H1 (cell line): Measurements from ENCODE around the gene NME3. TPM values are rescaled to one million over a fixed set of nuclear protein-coding genes. Genes with fewer than 3 reads are reported as not detected.

ENCODE experiments used
- CTCF ChIA-PET: fragments of 300-600 bp; sonication (Branson Sonifier 250); formaldehyde crosslinking; loops from one replicate; lab custom pipeline; 2021; ENCODE audit not compliant: partially characterized antibody; lab: Charles Lee
- POLR2A ChIA-PET: fragments of 300-600 bp; sonication (Branson Sonifier 250); formaldehyde crosslinking; loops from one replicate; lab custom pipeline; 2021; ENCODE audit warnings: inconsistent platforms; ENCODE audit not compliant: partially characterized antibody; lab: Charles Lee
- DNase-seq, 2 experiments: peaks; one replicate each; pipeline versions ENCODE4 v3.0.0 to v3.0.0-alpha.2; 2010 to 2022; ENCODE audit warnings: low spot score in 2 of 2, low read depth in 1 of 2, mixed read lengths in 1 of 2
- FAIRE-seq: peaks from 2 replicates; lab custom pipeline; 2011; peaks lifted over from hg19 to GRCh38; lab: Jason Lieb, UNC
- H2AFZ ChIP-seq: 2 replicates; pipeline ENCODE4 v1.8.1; 2012; ENCODE audit warnings: low read length, inconsistent platforms
- H2AK5ac ChIP-seq: 2 replicates; pipeline ENCODE4 v1.6.1; 2013; ENCODE audit warnings: low read depth, low read length
- H2BK120ac ChIP-seq: replicated peaks from 2 replicates; pipeline ENCODE3; 2013; ENCODE audit warnings: low read depth, low read length, inconsistent platforms
- H2BK12ac ChIP-seq: 2 replicates; pipeline ENCODE4 v1.6.1; 2013; ENCODE audit warnings: low read depth, low read length
- H2BK15ac ChIP-seq: 2 replicates; pipeline ENCODE4 v1.6.1; 2013; ENCODE audit warnings: low read length
- H2BK20ac ChIP-seq: 2 replicates; pipeline ENCODE4 v1.6.1; 2013; ENCODE audit warnings: low read length
- H2BK5ac ChIP-seq: 2 replicates; pipeline ENCODE4 v1.6.1; 2013; ENCODE audit warnings: low read depth, low read length
- H3K14ac ChIP-seq: 2 replicates; pipeline ENCODE4 v1.6.1; 2013; ENCODE audit warnings: inconsistent platforms; ENCODE audit not compliant: insufficient read length
- H3K18ac ChIP-seq: 2 replicates; pipeline ENCODE4 v1.6.1; 2013; ENCODE audit warnings: low read length; ENCODE audit errors: extremely low read depth
- H3K23ac ChIP-seq: 2 replicates; pipeline ENCODE4 v1.6.1; 2013; ENCODE audit warnings: inconsistent platforms; ENCODE audit not compliant: insufficient read length
- H3K23me2 ChIP-seq: 2 replicates; pipeline ENCODE4 v1.6.1; 2013; ENCODE audit warnings: low read depth, low read length
- H3K27ac ChIP-seq: 2 replicates; pipeline ENCODE4 v1.6.1; 2011; ENCODE audit warnings: low read depth, low read length, inconsistent platforms
- H3K27me3 ChIP-seq, 4 experiments: replicated peaks in 1 of 4; 1 replicate in 1 of 4; 2 replicates in 3 of 4; pipeline versions ENCODE4 v1.6.1 to v1.8.1; 2011 to 2013; ENCODE audit warnings: low read length in 3 of 4, mild to moderate bottlenecking in 3 of 4, inconsistent platforms in 2 of 4, mixed read lengths in 2 of 4, moderate library complexity in 1 of 4; ENCODE audit not compliant: control insufficient read depth in 3 of 4, insufficient read depth in 3 of 4; ENCODE audit errors: extremely low read depth in 1 of 4
- H3K36me3 ChIP-seq, 4 experiments: 2 replicates each; pipeline versions ENCODE4 v1.6.1 to v1.8.1; 2011 to 2013; ENCODE audit warnings: mild to moderate bottlenecking in 4 of 4, low read length in 3 of 4, moderate library complexity in 2 of 4, control low read depth in 1 of 4, inconsistent platforms in 1 of 4; ENCODE audit not compliant: insufficient read depth in 4 of 4, control insufficient read depth in 2 of 4
- H3K4ac ChIP-seq: replicated peaks from 2 replicates; pipeline ENCODE3; 2013; ENCODE audit warnings: low read length, low read depth, mixed read lengths, inconsistent platforms; ENCODE audit not compliant: insufficient read length
- H3K4me1 ChIP-seq, 4 experiments: replicated peaks in 1 of 4; 1 replicate in 1 of 4; 2 replicates in 3 of 4; pipeline versions ENCODE4 v1.6.1 to v1.8.1; 2011 to 2013; ENCODE audit warnings: low read length in 3 of 4, inconsistent platforms in 2 of 4, mixed read lengths in 1 of 4; ENCODE audit not compliant: insufficient read depth in 4 of 4, control insufficient read depth in 3 of 4
- H3K4me2 ChIP-seq, 2 experiments: 2 replicates each; pipeline versions ENCODE4 v1.6.1 to v1.8.1; 2011 to 2013; ENCODE audit warnings: low read depth in 2 of 2, low read length in 2 of 2, control low read depth in 1 of 2, inconsistent platforms in 1 of 2, mild to moderate bottlenecking in 1 of 2; ENCODE audit not compliant: insufficient read depth in 1 of 2
- H3K4me3 ChIP-seq, 4 experiments: fragments of 200-600, 300-600 bp in 1 of 4; sonication (generic), shearing (Covaris generic), sonication (Bioruptor Twin) in 1 of 4; 2 replicates each; pipeline versions ENCODE4 v1.5.1 to v1.8.1; 2011 to 2016; ENCODE audit warnings: low read length in 4 of 4, low read depth in 3 of 4, control low read depth in 2 of 4, inconsistent platforms in 2 of 4, mild to moderate bottlenecking in 2 of 4, mixed read lengths in 1 of 4, moderate library complexity in 1 of 4; ENCODE audit not compliant: insufficient read depth in 2 of 4; ENCODE audit errors: extremely low read depth in 1 of 4
- H3K56ac ChIP-seq: replicated peaks from 2 replicates; pipeline ENCODE3; 2013; ENCODE audit warnings: low read depth, mild to moderate bottlenecking, mixed read lengths, low read length, inconsistent platforms; ENCODE audit not compliant: insufficient read length
- H3K79me1 ChIP-seq: 2 replicates; pipeline ENCODE4 v1.6.1; 2013; ENCODE audit warnings: low read depth, low read length, control low read depth
- H3K79me2 ChIP-seq, 2 experiments: 2 replicates each; pipeline versions ENCODE4 v1.6.1 to v1.8.1; 2012 to 2013; ENCODE audit warnings: low read length in 2 of 2, mild to moderate bottlenecking in 2 of 2, inconsistent platforms in 1 of 2; ENCODE audit not compliant: insufficient read depth in 2 of 2, control insufficient read depth in 1 of 2
- H3K9ac ChIP-seq, 4 experiments: replicated peaks in 1 of 4; 1 replicate in 1 of 4; 2 replicates in 3 of 4; pipeline versions ENCODE4 v1.6.1 to v1.8.1; 2011 to 2013; ENCODE audit warnings: low read depth in 3 of 4, low read length in 3 of 4, control low read depth in 2 of 4, mild to moderate bottlenecking in 2 of 4, moderate library complexity in 2 of 4, inconsistent platforms in 1 of 4; ENCODE audit errors: extremely low read depth in 1 of 4
- H3K9me3 ChIP-seq, 2 experiments: 2 replicates each; pipeline versions ENCODE4 v1.6.1 to v1.8.1; 2012 to 2013; ENCODE audit warnings: mild to moderate bottlenecking in 2 of 2, moderate library complexity in 2 of 2, control low read depth in 1 of 2, inconsistent platforms in 1 of 2, low read depth in 1 of 2, low read length in 1 of 2, mixed read lengths in 1 of 2; ENCODE audit not compliant: insufficient read depth in 2 of 2
- H4K20me1 ChIP-seq, 2 experiments: replicated peaks in 1 of 2; 2 replicates each; pipeline versions ENCODE3 to v1.8.1; 2011 to 2013; ENCODE audit warnings: inconsistent platforms in 2 of 2, low read length in 2 of 2, mild to moderate bottlenecking in 1 of 2; ENCODE audit not compliant: insufficient read depth in 2 of 2, control insufficient read depth in 1 of 2
- H4K5ac ChIP-seq: 2 replicates; pipeline ENCODE4 v1.6.1; 2013; ENCODE audit warnings: low read length, low read depth, mixed read lengths, inconsistent platforms; ENCODE audit not compliant: insufficient read length
- H4K8ac ChIP-seq: 2 replicates; pipeline ENCODE4 v1.8.0; 2013; ENCODE audit warnings: mild to moderate bottlenecking, moderate library complexity, low read length, inconsistent platforms; ENCODE audit not compliant: insufficient read depth; ENCODE audit errors: extremely low read depth
- H4K91ac ChIP-seq: replicated peaks from 2 replicates; pipeline ENCODE3; 2013; ENCODE audit warnings: low read length, mixed read lengths, inconsistent platforms; ENCODE audit not compliant: insufficient read length
- HDAC2 ChIP-seq, 2 experiments: fragments of 300-600 bp in 1 of 2; sonication (generic) in 1 of 2; IDR thresholded peaks; 2 replicates each; pipeline ENCODE4 v1.6.1; 2011 to 2012; ENCODE audit warnings: low read depth in 2 of 2, low read length in 2 of 2, mild to moderate bottlenecking in 2 of 2, moderate library complexity in 2 of 2, borderline replicate concordance in 1 of 2, inconsistent platforms in 1 of 2
- JUN ChIP-seq: IDR thresholded peaks from 2 replicates; pipeline ENCODE4 v1.6.1; 2011; ENCODE audit warnings: low read depth, mild to moderate bottlenecking, improper control_type of control experiment, low read length
- KDM5A ChIP-seq: fragments of 200-600 bp; IDR thresholded peaks from 2 replicates; pipeline ENCODE4 v1.7.1; 2012; ENCODE audit warnings: mild to moderate bottlenecking, low read length, inconsistent platforms, mixed read lengths
- MAFK ChIP-seq: IDR thresholded peaks from 2 replicates; pipeline ENCODE4 v1.6.1; 2012; ENCODE audit warnings: low read depth, mild to moderate bottlenecking, improper control_type of control experiment, low read length
- POLR2AphosphoS5 ChIP-seq: IDR thresholded peaks from 2 replicates; pipeline ENCODE4 v1.6.1; 2011; ENCODE audit warnings: low read depth, low read length
- RAD21 ChIP-seq, 2 experiments: IDR thresholded peaks in 1 of 2; conservative IDR thresholded peaks in 1 of 2; 2 replicates each; pipeline ENCODE4 v1.6.1; 2011; ENCODE audit warnings: low read depth in 2 of 2, low read length in 2 of 2, improper control_type of control experiment in 1 of 2, inconsistent platforms in 1 of 2, mild to moderate bottlenecking in 1 of 2, moderate library complexity in 1 of 2
- RFX5 ChIP-seq: IDR thresholded peaks from 2 replicates; pipeline ENCODE4 v1.6.1; 2011; ENCODE audit warnings: low read depth, low read length, improper control_type of control experiment, borderline replicate concordance
- SIN3A ChIP-seq, 2 experiments: IDR thresholded peaks in 1 of 2; conservative IDR thresholded peaks in 1 of 2; 2 replicates each; pipeline ENCODE4 v1.6.1; 2011 to 2012; ENCODE audit warnings: low read length in 2 of 2, improper control_type of control experiment in 1 of 2, low read depth in 1 of 2, mild to moderate bottlenecking in 1 of 2
- TBP ChIP-seq: IDR thresholded peaks from 2 replicates; pipeline ENCODE4 v1.6.1; 2011; ENCODE audit warnings: low read depth, low read length, improper control_type of control experiment
- TEAD4 ChIP-seq: IDR thresholded peaks from 2 replicates; pipeline ENCODE4 v1.6.1; 2012; ENCODE audit warnings: low read depth, low read length, inconsistent platforms, mixed read lengths
- USF2 ChIP-seq: IDR thresholded peaks from 2 replicates; pipeline ENCODE4 v1.6.1; 2011; ENCODE audit warnings: low read length, improper control_type of control experiment
- ZNF274 ChIP-seq: IDR thresholded peaks from 2 replicates; pipeline ENCODE4 v1.7.0; 2012; ENCODE audit warnings: low read length, borderline replicate concordance; ENCODE audit errors: extremely low read depth
- WGBS, 2 experiments: shearing (Covaris generic) in 1 of 2; methylation state at CpG; one replicate each; pipeline versions ENCODE4 v1.1.6 to v1.1.7; 2013 to 2015; ENCODE audit warnings: low lambda C conversion rate in 2 of 2, mixed read lengths in 2 of 2, inconsistent platforms in 1 of 2, low coverage in 1 of 2, missing lambda C conversion rate in 1 of 2; ENCODE audit not compliant: insufficient replicate concordance in 2 of 2, insufficient coverage in 1 of 2, insufficient read length in 1 of 2; ENCODE audit errors: extremely low coverage in 1 of 2, missing lambda C conversion rate in 1 of 2; 5-methylcytosine and 5-hydroxymethylcytosine counted together
- polyA plus RNA-seq, 7 experiments: library from polyadenylated mRNA; depleted of rRNA in 3 of 7; stranded (reverse) in 5 of 7; unstranded in 2 of 7; fragments of >200 nt in 5 of 7; fragments of 200-250 nt in 2 of 7; gene quantifications; 1 replicate in 5 of 7; 2 replicates in 1 of 7; 4 replicates in 1 of 7; pipeline versions ENCODE4 v1.2.1 to v1.2.3, GENCODE V29; 2011 to 2013; ENCODE audit warnings: missing spikeins in 2 of 7, mixed read lengths in 2 of 7
- total RNA-seq: library from RNA; stranded (reverse); fragmentation: NEBNext Ultra II Directional; extraction: Animal tissue kit (Norgen Biotek cat#: 25700); gene quantifications from 2 replicates; pipeline ENCODE4 v1.2.1, GENCODE V29; 2021

Gene NME3
- total and polyA plus RNA-seq, 2 of the 8 experiments (the other 6 are each of a cell fraction or from before 2014, with no cell fraction given) = 72.5 to 163 TPM

GRCh38 chr16:1765826-1766225, 5.5 kb downstream of the NME3 start:
- peaks cover 0 to 21% (median 12%) of the 10 kb centered on the region in 4 experiments; a peak in 5 of 7 replicates for H3K4me1 ChIP-seq
- CTCF ChIA-PET = interaction anchor here (1.3 to 3.1 kb wide), 2 partner anchors 8 to 25 kb away, joined by 3 to 13 read pairs; partner anchors contain the start of genes EME2 and MRPS34
- peaks cover 1 to 13% of the 10 kb centered on the region in 2 experiments for H4K20me1 ChIP-seq
- no peak overlapping the region for H4K8ac ChIP-seq
- no peak overlapping the region for H3K56ac ChIP-seq
- no peak overlapping the region for H4K91ac ChIP-seq
- WGBS, 2 experiments = 92% methylated on average over 20 of the region's 22 CpGs; no CpG with 5 or more reads in 1 of the 2 experiments
- no peak overlapping the region for H2BK12ac ChIP-seq
- H2BK120ac ChIP-seq = no peak overlapping the region
- no peak overlapping the region for H3K14ac ChIP-seq
- no peak overlapping the region for H2BK15ac ChIP-seq
- H4K5ac ChIP-seq = no peak overlapping the region
- no peaks in the 10 kb centered on the region; a peak in 1 of 4 replicates for H3K9me3 ChIP-seq
- no peak overlapping the region for H3K9ac ChIP-seq
- H3K4me3 ChIP-seq = no peak overlapping the region
- no peak overlapping the region for H3K18ac ChIP-seq
- no peak overlapping the region for H3K4me2 ChIP-seq
- H3K23ac ChIP-seq = no peak overlapping the region
- H3K4ac ChIP-seq = no peak overlapping the region
- H3K36me3 ChIP-seq = peaks cover 3 to 37% (median 7%) of the 10 kb centered on the region in 4 experiments; a peak in 4 of 8 replicates
- TF ChIP-seq RAD21 (IDR thresholded peaks at IDR 0.05 in 1 of 2, conservative IDR thresholded peaks at IDR 0.05 in 1 of 2; ENCODE audit: low read depth in 2 of 2, low read length in 2 of 2) = no peak
- TF ChIP-seq SIN3A (conservative IDR thresholded peaks at IDR 0.05 in 1 of 2, IDR thresholded peaks at IDR 0.05 in 1 of 2; ENCODE audit: low read depth in 1 of 2, low read length in 2 of 2) = no peak
- no peak for TF ChIP-seq POLR2AphosphoS5
- no peak for TF ChIP-seq MAFK
- TF ChIP-seq KDM5A = no peak
- no peak for TF ChIP-seq TEAD4
- no peak for TF ChIP-seq ZNF274
- no peak for TF ChIP-seq USF2
- TF ChIP-seq JUN = no peak
- no peak for TF ChIP-seq RFX5
- TF ChIP-seq TBP = no peak
- no peak for TF ChIP-seq HDAC2 (IDR thresholded peaks at IDR 0.05; ENCODE audit: borderline replicate concordance in 1 of 2, low read depth in 2 of 2, low read length in 2 of 2)
- peaks cover 6% of the 10 kb centered on the region; the same call in 1 of the 2 replicates for H3K23me2 ChIP-seq
- H3K27me3 ChIP-seq = no peaks in the 10 kb centered on the region; a peak in 1 of 7 replicates
- no peak overlapping the region for H2AFZ ChIP-seq
- H3K79me1 ChIP-seq = no peaks in the 10 kb centered on the region
- H3K27ac ChIP-seq = no peak overlapping the region
- no peaks in the 10 kb centered on the region; a peak in 1 of 4 replicates for H3K79me2 ChIP-seq
- H2BK20ac ChIP-seq = no peak overlapping the region
- H2AK5ac ChIP-seq = no peak overlapping the region
- POLR2A ChIA-PET = interaction anchor here (1.3 to 13.5 kb wide), 2 partner anchors 14 to 88 kb away, joined by 3 to 246 read pairs; partner anchors contain the start of genes JPT2, NUBP2 and SPSB3
- no peak for DNase-seq
- no peak for FAIRE-seq
- H2BK5ac ChIP-seq = no peak overlapping the region
